Kasumi-1 (cell line): Measurements from ENCODE around the gene FAM50B.

Experiments used
- DNase-seq, 2 experiments: peaks; one replicate each; lab custom pipeline; 2025; lab: John Stamatoyannopoulos, UW

Gene FAM50B

DNA sequence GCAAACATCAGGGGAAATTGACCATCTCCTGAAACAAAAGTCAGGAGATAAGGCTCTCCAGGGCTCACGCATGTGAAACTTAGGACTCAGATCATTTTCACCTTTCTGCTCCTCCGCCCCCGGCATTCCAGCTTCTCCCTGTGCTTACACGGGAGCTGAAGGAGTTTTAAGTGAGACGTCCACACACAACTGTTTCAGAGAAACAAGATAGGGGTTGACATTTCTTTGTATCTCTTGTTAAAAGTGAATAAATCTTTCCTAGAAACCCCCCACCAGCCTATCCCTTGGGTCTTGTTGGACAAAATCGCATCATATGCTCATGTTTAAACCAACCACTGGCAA lies 46.1 kb downstream of the FAM50B start:
- DNase-seq: no peak

DNA sequence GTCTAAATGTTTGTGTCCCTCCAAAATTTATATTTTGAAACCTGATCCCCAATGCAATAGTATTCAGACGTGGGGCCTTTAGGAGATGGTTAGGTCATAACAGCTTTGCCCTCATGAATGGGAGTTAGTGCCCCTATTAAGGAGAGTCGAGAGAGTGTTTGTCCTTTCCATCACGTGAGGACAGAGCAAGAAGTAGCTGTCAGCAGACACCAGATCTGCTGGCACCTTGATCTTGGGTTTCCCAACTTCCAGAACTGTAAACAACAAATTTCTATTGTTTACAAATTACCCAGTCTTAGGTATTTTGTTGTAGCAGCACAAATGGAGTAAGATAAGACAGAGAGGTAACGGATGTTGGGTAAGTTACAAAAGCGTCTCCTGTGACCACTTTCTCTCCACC lies 46.6 kb downstream of the FAM50B start:
- DNase-seq: no peak

DNA sequence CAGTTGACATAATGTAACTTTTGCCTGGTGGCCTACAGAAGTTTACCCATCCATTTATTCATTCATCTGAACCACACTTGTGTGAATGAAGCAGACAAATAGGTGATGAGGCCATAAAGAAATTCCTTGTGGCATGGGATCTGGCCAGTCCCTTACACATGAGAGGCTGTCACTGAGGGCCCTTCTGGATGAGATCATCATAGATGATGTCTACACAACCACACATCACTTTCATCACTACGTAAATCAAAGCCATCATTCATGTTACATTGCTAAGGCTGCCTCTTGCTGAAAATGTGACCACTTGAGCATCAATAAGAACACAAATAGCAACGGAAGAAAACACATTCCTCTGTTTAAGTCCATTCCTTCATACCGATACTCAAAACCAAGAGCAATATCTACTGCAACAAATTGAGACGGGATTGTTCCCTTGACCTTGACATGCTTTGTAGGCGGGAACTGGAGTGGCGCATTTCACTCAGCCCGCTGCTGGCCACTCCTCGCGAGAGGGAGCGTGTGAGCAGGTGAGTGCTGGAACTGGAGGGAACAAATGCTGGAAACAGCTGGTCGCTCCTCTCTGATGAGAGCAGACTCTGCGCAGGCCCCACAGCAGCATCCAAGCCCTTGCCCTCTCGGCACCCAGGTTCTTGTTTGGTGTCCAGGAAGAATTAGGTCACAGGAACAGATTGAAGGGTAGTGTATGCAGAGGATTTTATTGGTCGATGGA lies 49.3 kb downstream of the FAM50B start:
- DNase-seq: no peak

DNA sequence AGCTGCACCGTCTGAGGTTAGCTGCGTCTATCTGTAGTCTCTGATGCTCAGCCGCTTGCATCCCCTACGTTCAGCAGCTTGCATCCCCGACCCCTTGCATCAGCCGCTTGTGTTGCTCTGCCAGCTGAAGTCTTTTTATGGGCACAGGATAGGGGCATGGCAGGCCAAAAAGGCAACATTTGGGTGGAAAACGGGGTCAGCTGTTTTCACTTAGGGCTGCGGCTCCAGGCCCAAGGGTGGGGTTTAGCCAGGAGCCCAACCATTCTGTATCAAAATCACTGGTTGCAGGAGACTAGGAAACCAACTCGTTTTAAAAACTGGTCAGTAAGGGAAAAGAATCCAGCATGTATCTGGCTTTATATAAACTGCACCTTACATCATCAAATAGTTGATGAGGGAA lies 49.9 kb downstream of the FAM50B start:
- DNase-seq: no peak

DNA sequence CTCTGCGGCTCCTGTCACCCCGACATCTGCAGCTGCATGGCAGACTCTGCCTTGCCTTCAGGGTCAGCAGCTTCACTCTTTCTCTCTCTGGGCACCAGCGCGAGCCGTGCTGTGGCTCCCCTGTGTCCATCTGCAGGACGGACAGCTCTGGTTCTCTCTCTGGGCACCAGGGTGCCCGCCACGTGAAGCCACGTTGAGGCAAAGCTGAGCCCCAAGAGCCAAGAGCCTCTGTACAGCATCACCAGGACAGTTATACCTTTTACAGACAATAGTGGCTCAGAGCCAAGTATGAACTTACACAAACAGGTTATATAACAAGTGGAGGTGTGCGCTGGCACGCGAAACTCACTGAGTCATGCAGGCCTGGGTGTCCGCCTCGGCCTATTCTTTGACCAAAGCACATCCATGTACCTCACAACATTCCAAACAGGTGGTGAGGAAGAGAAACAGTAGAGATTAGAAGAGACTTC lies 50.8 kb downstream of the FAM50B start:
- DNase-seq: no peak
